HEK293T (cell line): Measurements from ENCODE around the gene OVCH1.
"Not testable (repeated sequence)": the region's sequence is repeated elsewhere in the genome, so short reads cannot be mapped to it uniquely, and the experiment has no call there.

Source experiments
- CTCF ChIA-PET: fragments of 350-600 bp; formaldehyde crosslinking; extraction: SDS; loops from one replicate; lab custom pipeline; 2021; ENCODE audit warnings: antibody characterized with exemption, inconsistent platforms; lab: Yijun Ruan, JAX
- POLR2A ChIA-PET: fragments of 350-600 bp; formaldehyde crosslinking; extraction: SDS; loops from one replicate; lab custom pipeline; 2020; ENCODE audit warnings: antibody characterized with exemption, inconsistent platforms; lab: Yijun Ruan, JAX
- DNase-seq: peaks from one replicate; pipeline ENCODE4 v3.0.0; 2012; ENCODE audit warnings: mixed read lengths; ENCODE audit errors: extremely low spot score
- ARNT ChIP-seq: fragments of 450-650 bp; IDR thresholded peaks from 2 replicates; pipeline ENCODE4 v1.6.1; 2017; ENCODE audit warnings: mild to moderate bottlenecking
- BHLHE40 ChIP-seq: fragments of 450-650 bp; IDR thresholded peaks from 2 replicates; pipeline ENCODE4 v1.6.1; 2016; ENCODE audit warnings: mild to moderate bottlenecking, moderate library complexity, borderline replicate concordance
- CTBP1 ChIP-seq: fragments of 450-650 bp; IDR thresholded peaks from 2 replicates; pipeline ENCODE4 v1.6.1; 2016; ENCODE audit warnings: borderline replicate concordance
- ELF4 ChIP-seq: fragments of 450-650 bp; IDR thresholded peaks from 2 replicates; pipeline ENCODE4 v1.6.1; 2017; ENCODE audit warnings: antibody characterized with exemption
- FOXA1 ChIP-seq: fragments of 450-650 bp; IDR thresholded peaks from 2 replicates; pipeline ENCODE4 v1.6.1; 2016; ENCODE audit warnings: mild to moderate bottlenecking
- FOXK2 ChIP-seq: fragments of 450-650 bp; IDR thresholded peaks from 2 replicates; pipeline ENCODE4 v1.6.1; 2016; ENCODE audit warnings: mild to moderate bottlenecking
- FOXM1 ChIP-seq: fragments of 450-650 bp; IDR thresholded peaks from 2 replicates; pipeline ENCODE4 v1.6.1; 2017; ENCODE audit warnings: mild to moderate bottlenecking, borderline replicate concordance
- HDGF ChIP-seq: fragments of 450-650 bp; IDR thresholded peaks from 2 replicates; pipeline ENCODE4 v1.6.1; 2017; ENCODE audit warnings: antibody characterized with exemption, borderline replicate concordance
- L3MBTL2 ChIP-seq: fragments of 450-650 bp; conservative IDR thresholded peaks from 2 replicates; pipeline ENCODE4 v1.6.1; 2016; ENCODE audit warnings: mild to moderate bottlenecking
- LEF1 ChIP-seq: fragments of 450-650 bp; IDR thresholded peaks from 2 replicates; pipeline ENCODE4 v1.6.1; 2017; ENCODE audit warnings: mild to moderate bottlenecking, borderline replicate concordance
- NFRKB ChIP-seq: fragments of 450-650 bp; IDR thresholded peaks from 2 replicates; pipeline ENCODE4 v1.6.1; 2016; ENCODE audit warnings: mild to moderate bottlenecking, moderate library complexity
- PKNOX1 ChIP-seq: fragments of 450-650 bp; IDR thresholded peaks from 2 replicates; pipeline ENCODE4 v1.6.1; 2016
- SP1 ChIP-seq: fragments of 450-650 bp; IDR thresholded peaks from 2 replicates; pipeline ENCODE4 v1.6.1; 2017
- SUZ12 ChIP-seq: fragments of 450-650 bp; IDR thresholded peaks from 2 replicates; pipeline ENCODE4 v1.6.1; 2016; ENCODE audit warnings: mild to moderate bottlenecking
- TARDBP ChIP-seq: fragments of 450-650 bp; IDR thresholded peaks from 2 replicates; pipeline ENCODE4 v1.6.1; 2016
- ZNF384 ChIP-seq: fragments of 450-650 bp; IDR thresholded peaks from 2 replicates; pipeline ENCODE4 v1.6.1; 2016

OVCH1 gene

GRCh38 chr12:29439506-29439905 lies 58.0 kb downstream of the OVCH1 start:
- DNase-seq, result no peak
- ChIA-PET CTCF (no interaction called here), POLR2A (no interaction called here)
- TF ChIP-seq SP1 (no peak), TARDBP (no peak), FOXM1 (no peak), ELF4 (no peak), PKNOX1 (no peak), LEF1 (no peak), CTBP1 (no peak), SUZ12 (no peak), ARNT (no peak), HDGF (no peak), BHLHE40 (no peak), ZNF384 (no peak), NFRKB (no peak), L3MBTL2 (no peak), FOXK2 (no peak), FOXA1 (no peak)

GRCh38 chr12:29438752-29439408 lies 58.6 kb downstream of the OVCH1 start:
- ChIA-PET POLR2A (no interaction called here), CTCF (no interaction called here)

GRCh38 chr12:29437575-29437974 lies 59.9 kb downstream of the OVCH1 start:
- DNase-seq, result no peak
- ChIA-PET CTCF (no interaction called here), POLR2A (no interaction called here)
- TF ChIP-seq PKNOX1 (no peak), FOXA1 (no peak), FOXK2 (no peak), SP1 (no peak), TARDBP (no peak), ARNT (no peak), ELF4 (no peak), HDGF (no peak), SUZ12 (no peak), NFRKB (no peak), L3MBTL2 (no peak), FOXM1 (no peak), BHLHE40 (no peak), LEF1 (no peak), ZNF384 (no peak), CTBP1 (no peak)

More at GRCh38 chr12:29438752-29439408, 58.6 kb downstream of the OVCH1 start:
- TF ChIP-seq PKNOX1 (no peak), ZNF384 (no peak)
- no peak for DNase-seq

- CTCF ChIA-PET, POLR2A ChIA-PET, DNase-seq: not testable (repeated sequence)
Measured at GRCh38 chr12:29436815-29437214, 60.7 kb downstream of the OVCH1 start.

- DNase-seq, result no peak
- TF ChIP-seq FOXA1 (no peak), BHLHE40 (no peak), LEF1 (no peak), FOXM1 (no peak), HDGF (no peak), FOXK2 (no peak), PKNOX1 (no peak), ELF4 (no peak)
- ChIA-PET CTCF (no interaction called here), POLR2A (no interaction called here)
Measured at GRCh38 chr12:29431513-29431912, 66.0 kb downstream of the OVCH1 start.

GRCh38 chr12:29430716-29431044 lies 66.8 kb downstream of the OVCH1 start:
- DNase-seq, result no peak
- CTCF ChIA-PET, result no interaction called here
- POLR2A ChIA-PET, result no interaction called here
- TF ChIP-seq FOXM1 (no peak), FOXA1 (no peak), LEF1 (no peak), L3MBTL2 (no peak), SUZ12 (no peak), ARNT (no peak), TARDBP (no peak), ZNF384 (no peak), HDGF (no peak), CTBP1 (no peak), SP1 (no peak), PKNOX1 (no peak), BHLHE40 (no peak), NFRKB (no peak)
